Fibroblast of lung (primary cell): ENCODE data around the gene ASAP2. TPM values are rescaled to one million over a fixed set of nuclear protein-coding genes. Genes with fewer than 3 reads are reported as not detected.

Source experiments
- DNase-seq, 2 donors: peaks; one replicate each; pipeline versions ENCODE4 v3.0.0 to v3.0.0-alpha.2; 2010; ENCODE audit warnings: low read depth in 2 of 2
- H2AFZ ChIP-seq: 2 replicates; pipeline ENCODE4 v1.5.1; 2012; ENCODE audit warnings: low read length, control low read depth, inconsistent platforms
- H3K27ac ChIP-seq: 2 replicates; pipeline ENCODE4 v1.5.1; 2011; ENCODE audit warnings: low read length, control low read depth; ENCODE audit not compliant: insufficient read depth
- H3K27me3 ChIP-seq: 2 replicates; pipeline ENCODE4 v1.5.1; 2011; ENCODE audit warnings: mild to moderate bottlenecking, low read length; ENCODE audit not compliant: control insufficient read depth, insufficient read depth
- H3K36me3 ChIP-seq: 2 replicates; pipeline ENCODE4 v1.5.1; 2011; ENCODE audit warnings: low read length; ENCODE audit not compliant: control insufficient read depth, insufficient read depth
- H3K4me1 ChIP-seq: 2 replicates; pipeline ENCODE4 v1.5.1; 2011; ENCODE audit warnings: low read length; ENCODE audit not compliant: control insufficient read depth, insufficient read depth; ENCODE audit errors: extremely low read depth
- H3K4me2 ChIP-seq: 2 replicates; pipeline ENCODE4 v1.5.1; 2011; ENCODE audit warnings: low read length, control low read depth; ENCODE audit not compliant: insufficient read depth; ENCODE audit errors: extremely low read depth
- H3K4me3 ChIP-seq, 4 experiments: fragments of 200-600 bp in 1 of 4; sonication (generic) in 1 of 4; replicated peaks in 1 of 4; 2 replicates each; pipeline ENCODE4 v1.5.1; 2011 to 2016; ENCODE audit warnings: low read length in 4 of 4, low read depth in 3 of 4, mild to moderate bottlenecking in 3 of 4, control low read depth in 2 of 4, inconsistent platforms in 1 of 4, mixed read lengths in 1 of 4; ENCODE audit not compliant: insufficient read depth in 1 of 4; ENCODE audit errors: control extremely low read depth in 1 of 4
- H3K79me2 ChIP-seq: 2 replicates; pipeline ENCODE4 v1.5.1; 2012; ENCODE audit warnings: mild to moderate bottlenecking, low read length, inconsistent platforms; ENCODE audit not compliant: control insufficient read depth, insufficient read depth
- H3K9ac ChIP-seq: 2 replicates; pipeline ENCODE4 v1.5.1; 2011; ENCODE audit warnings: mild to moderate bottlenecking, low read length, control low read depth; ENCODE audit not compliant: insufficient read depth
- H3K9me3 ChIP-seq: 2 replicates; pipeline ENCODE4 v1.5.1; 2012; ENCODE audit warnings: low read depth, low read length; ENCODE audit not compliant: control insufficient read depth, insufficient read depth
- H4K20me1 ChIP-seq: 2 replicates; pipeline ENCODE4 v1.5.1; 2011; ENCODE audit warnings: low read length; ENCODE audit not compliant: control insufficient read depth, insufficient read depth; ENCODE audit errors: extremely low read depth
- CTCF ChIP-seq, 2 donors: IDR thresholded peaks in 1 of 2; conservative IDR thresholded peaks in 1 of 2; 1 replicate in 1 of 2; 2 replicates in 1 of 2; pipeline ENCODE4 v1.5.1; 2011 to 2012; ENCODE audit warnings: low read length in 2 of 2, control low read depth in 1 of 2, inconsistent platforms in 1 of 2, low read depth in 1 of 2, mild to moderate bottlenecking in 1 of 2
- EZH2 ChIP-seq: IDR thresholded peaks from 2 replicates; pipeline ENCODE4 v1.5.1; 2012; ENCODE audit warnings: low read length, control low read depth, mild to moderate bottlenecking; ENCODE audit errors: missing control alignments
- polyA plus RNA-seq, 2 donors: library from polyadenylated mRNA; depleted of rRNA in 1 of 2; stranded (reverse) in 1 of 2; unstranded in 1 of 2; fragments of >200 nt; gene quantifications; 2 replicates each; pipeline ENCODE4 v1.2.1, GENCODE V29; 2011 to 2012; ENCODE audit warnings: missing spikeins in 1 of 2
- total RNA-seq: library from RNA; depleted of rRNA; stranded (reverse); fragments of >200 nt; gene quantifications from 2 replicates; pipeline ENCODE4 v1.2.1, GENCODE V29; 2014

Gene ASAP2
- total and polyA plus RNA-seq, 2 donors (not counting 1 experiment from before 2014, with no cell fraction given): 19.2 to 19.9 TPM

- Histone ChIP-seq H3K79me2 (peaks cover 2% of the 10 kb centered on the region), H3K4me1 (no peaks in the 10 kb centered on the region)
Measured at GRCh38 chr2:9303528-9304225, 97.1 kb downstream of the ASAP2 start.

GRCh38 chr2:9306911-9307310, 100.3 kb downstream of the ASAP2 start:
- no peak for DNase-seq
- H3K9ac ChIP-seq: no peak overlapping the region
- peaks cover 15% of the 10 kb centered on the region for H3K4me1 ChIP-seq
- H3K27ac ChIP-seq: no peak overlapping the region
- no peaks in the 10 kb centered on the region for H4K20me1 ChIP-seq
- no peaks in the 10 kb centered on the region for H3K36me3 ChIP-seq
- H3K4me3 ChIP-seq: no peak overlapping the region
- no peak overlapping the region for H3K4me2 ChIP-seq
- peaks cover 3% of the 10 kb centered on the region for H3K79me2 ChIP-seq
- no peaks in the 10 kb centered on the region for H3K27me3 ChIP-seq
- no peak overlapping the region for H2AFZ ChIP-seq
- no peaks in the 10 kb centered on the region for H3K9me3 ChIP-seq
- no peak for TF ChIP-seq EZH2
- no peak for TF ChIP-seq CTCF (conservative IDR thresholded peaks at IDR 0.05 in 1 of 2, IDR thresholded peaks at IDR 0.05 in 1 of 2; ENCODE audit: low read depth in 1 of 2, low read length in 2 of 2)

More at GRCh38 chr2:9303528-9304225, 97.1 kb downstream of the ASAP2 start:
- Histone ChIP-seq H3K4me2 (no peak overlapping the region), H3K9me3 (no peaks in the 10 kb centered on the region), H3K36me3 (no peaks in the 10 kb centered on the region), H4K20me1 (no peaks in the 10 kb centered on the region), H3K27ac (no peak overlapping the region), H3K27me3 (no peaks in the 10 kb centered on the region), H2AFZ (no peak overlapping the region), H3K4me3 (no peak overlapping the region), H3K9ac (no peak overlapping the region)
- TF ChIP-seq EZH2: no peak
- no peak for TF ChIP-seq CTCF (conservative IDR thresholded peaks at IDR 0.05 in 1 of 2, IDR thresholded peaks at IDR 0.05 in 1 of 2; ENCODE audit: low read depth in 1 of 2, low read length in 2 of 2)
- DNase-seq: no peak

- Histone ChIP-seq H3K27ac (no peak overlapping the region), H3K4me3 (no peak overlapping the region), H2AFZ (no peak overlapping the region), H4K20me1 (no peaks in the 10 kb centered on the region), H3K79me2 (peaks cover 7% of the 10 kb centered on the region), H3K9me3 (no peaks in the 10 kb centered on the region), H3K9ac (no peak overlapping the region), H3K4me1 (peaks cover 18% of the 10 kb centered on the region), H3K36me3 (no peaks in the 10 kb centered on the region), H3K27me3 (no peaks in the 10 kb centered on the region), H3K4me2 (no peak overlapping the region)
- DNase-seq: no peak
- TF ChIP-seq EZH2: no peak
- TF ChIP-seq CTCF (conservative IDR thresholded peaks at IDR 0.05 in 1 of 2, IDR thresholded peaks at IDR 0.05 in 1 of 2; ENCODE audit: low read depth in 1 of 2, low read length in 2 of 2): no peak
Measured at GRCh38 chr2:9307535-9307934, 100.9 kb downstream of the ASAP2 start.
